GM12878 (cell line): ENCODE measurements around the gene OTUD5. TPM values are rescaled to one million over a fixed set of nuclear protein-coding genes. Genes with fewer than 3 reads are reported as not detected.

Source experiments
- ATAC-seq: fragments of 200-7000 bp; cut with Tn5 transposase; 3 replicates; pipeline ENCODE4 v1.9.1; 2020; ENCODE audit warnings: mild to moderate bottlenecking, moderate library complexity
- BruUV-seq: library from RNA; stranded (reverse); fragments of 400-500 nt; replicated peaks from 2 replicates; lab custom pipeline; 2021; lab: Mats Ljungman, UMichigan
- CTCF ChIA-PET: fragments of 300-600 bp; sonication (Branson Sonifier 250); formaldehyde crosslinking; extraction: SDS; loops from one replicate; lab custom pipeline; 2021; ENCODE audit warnings: inconsistent platforms; lab: Yijun Ruan, JAX
- POLR2A ChIA-PET: fragments of 350-600 bp; formaldehyde crosslinking; extraction: SDS; loops from one replicate; lab custom pipeline; 2021; ENCODE audit warnings: inconsistent platforms; lab: Charles Lee
- RAD21 ChIA-PET: fragments of 300-600 bp; sonication (Branson Sonifier 250); formaldehyde crosslinking; loops from one replicate; lab custom pipeline; 2023; ENCODE audit warnings: antibody characterized with exemption; ENCODE audit not compliant: unreplicated experiment; lab: Charles Lee
- SMC1A ChIA-PET: fragments of 300-600 bp; sonication (Branson Sonifier 250); formaldehyde crosslinking; loops from one replicate; lab custom pipeline; 2023; ENCODE audit not compliant: unreplicated experiment, uncharacterized antibody; lab: Charles Lee
- DNase-seq: peaks from one replicate; pipeline ENCODE4 v3.0.0-alpha.2; 2011; ENCODE audit warnings: low read depth, low spot score
- FAIRE-seq: peaks from 3 replicates; lab custom pipeline; 2011; peaks lifted over from hg19 to GRCh38; lab: Jason Lieb, UNC
- H2AFZ ChIP-seq: 2 replicates; pipeline ENCODE4 v1.6.0; 2011; ENCODE audit warnings: low read depth, low read length, control low read depth; ENCODE audit not compliant: control insufficient read depth
- H3K27ac ChIP-seq: 2 replicates; pipeline ENCODE4 v1.5.1; 2011; ENCODE audit warnings: control low read depth; ENCODE audit not compliant: control insufficient read depth, insufficient read depth
- H3K27me3 ChIP-seq, 2 experiments: replicated peaks in 1 of 2; 2 replicates each; pipeline versions ENCODE4 v1.6.0 to v1.6.1; 2011; ENCODE audit warnings: low read length in 1 of 2; ENCODE audit not compliant: control insufficient read depth in 2 of 2, insufficient read depth in 2 of 2
- H3K36me3 ChIP-seq, 2 experiments: 2 replicates each; pipeline ENCODE4 v1.5.1; 2011; ENCODE audit warnings: low read length in 1 of 2; ENCODE audit not compliant: control insufficient read depth in 2 of 2, insufficient read depth in 2 of 2
- H3K4me1 ChIP-seq: 2 replicates; pipeline ENCODE4 v1.6.1; 2011; ENCODE audit warnings: mild to moderate bottlenecking, low read length, moderate library complexity, mixed read lengths; ENCODE audit not compliant: control insufficient read depth, insufficient read depth
- H3K4me2 ChIP-seq: 2 replicates; pipeline ENCODE4 v1.6.0; 2011; ENCODE audit warnings: control low read depth; ENCODE audit not compliant: control insufficient read depth, insufficient read depth
- H3K4me3 ChIP-seq: fragments of 200-600 bp; sonication (generic); 2 replicates; pipeline ENCODE4 v1.5.1; 2016
- H3K79me2 ChIP-seq: 2 replicates; pipeline ENCODE4 v1.6.0; 2011; ENCODE audit warnings: low read length; ENCODE audit not compliant: control insufficient read depth, insufficient read depth
- H3K9ac ChIP-seq: 2 replicates; pipeline ENCODE4 v1.8.0; 2011; ENCODE audit warnings: low read length, control low read depth, mixed read lengths; ENCODE audit not compliant: control insufficient read depth, insufficient read depth
- H3K9me3 ChIP-seq: replicated peaks from 3 replicates; pipeline ENCODE4 v1.5.1; 2011; ENCODE audit warnings: mild to moderate bottlenecking, low read length; ENCODE audit not compliant: control insufficient read depth, insufficient read depth
- H4K20me1 ChIP-seq: 2 replicates; pipeline ENCODE4 v1.6.0; 2011; ENCODE audit not compliant: control insufficient read depth, insufficient read depth
- BCL11A ChIP-seq: IDR thresholded peaks from 2 replicates; pipeline ENCODE4 v1.6.1; 2011; ENCODE audit warnings: low read depth, low read length
- BCL3 ChIP-seq: IDR thresholded peaks from 2 replicates; pipeline ENCODE4 v1.6.1; 2011; ENCODE audit warnings: borderline replicate concordance, low read depth, mild to moderate bottlenecking, moderate library complexity, low read length; ENCODE audit not compliant: insufficient read depth, poor library complexity, severe bottlenecking
- CEBPB ChIP-seq, 2 experiments: fragments of 150-350 bp in 1 of 2; IDR thresholded peaks; 2 replicates each; pipeline ENCODE4 v1.6.1; 2012 to 2014; ENCODE audit warnings: low read depth in 2 of 2, low read length in 2 of 2, borderline replicate concordance in 1 of 2, inconsistent platforms in 1 of 2
- E2F8 ChIP-seq: fragments of 450-650 bp; IDR thresholded peaks from 2 replicates; pipeline ENCODE4 v1.6.1; 2018; ENCODE audit warnings: mild to moderate bottlenecking, low read depth, moderate library complexity; ENCODE audit not compliant: partially characterized antibody
- IRF5 ChIP-seq: fragments of 450-650 bp; IDR thresholded peaks from 2 replicates; pipeline ENCODE4 v1.6.1; 2017; ENCODE audit warnings: borderline replicate concordance
- KLF5 ChIP-seq: fragments of 450-650 bp; IDR thresholded peaks from 2 replicates; pipeline ENCODE4 v1.6.1; 2014; ENCODE audit warnings: mild to moderate bottlenecking; ENCODE audit not compliant: partially characterized antibody
- PML ChIP-seq: IDR thresholded peaks from 2 replicates; pipeline ENCODE4 v1.6.1; 2012; ENCODE audit warnings: low read length, inconsistent platforms
- SIN3A ChIP-seq: IDR thresholded peaks from 2 replicates; pipeline ENCODE4 v1.6.1; 2012; ENCODE audit warnings: low read depth, low read length, improper control_type of control experiment
- STAT1 ChIP-seq: fragments of 450-650 bp; conservative IDR thresholded peaks from 2 replicates; pipeline ENCODE4 v1.6.1; 2014; ENCODE audit warnings: antibody characterized with exemption, mild to moderate bottlenecking
- TARDBP ChIP-seq: IDR thresholded peaks from 2 replicates; pipeline ENCODE4 v1.6.1; 2016; ENCODE audit warnings: borderline replicate concordance
- TCF3 ChIP-seq: IDR thresholded peaks from 2 replicates; pipeline ENCODE4 v1.6.1; 2012; ENCODE audit warnings: low read depth, mild to moderate bottlenecking, low read length, borderline replicate concordance; ENCODE audit not compliant: insufficient read depth
- whole genome bisulfite sequencing: methylation state at CpG from one replicate; pipeline ENCODE4 v1.1.6; 2016; ENCODE audit warnings: low lambda C conversion rate; ENCODE audit not compliant: insufficient replicate concordance, insufficient coverage; ENCODE audit errors: missing lambda C conversion rate; 5-methylcytosine and 5-hydroxymethylcytosine counted together
- in situ Hi-C: fragments of 300-500 bp; cut with MboI; formaldehyde crosslinking; loops from 9 replicates; pipeline ENCODE4 v1.14.3; 2018; ENCODE audit warnings: mixed read lengths
- intact Hi-C: fragments of 100-400 bp; cut with micrococcal nuclease; formaldehyde crosslinking; loops from one replicate; pipeline ENCODE4 v1.14.2; 2022; ENCODE audit not compliant: unreplicated experiment
- polyA plus RNA-seq, 11 experiments: library from polyadenylated mRNA; depleted of rRNA in 4 of 11; unstranded in 6 of 11; stranded (reverse) in 5 of 11; fragments of >200 nt; fragmentation: Nextera tagmentation in 4 of 11; fragmentation: Illumina TruSeq in 1 of 11; extraction: Ambion mirVana in 4 of 11; extraction: Trizol in 1 of 11; gene quantifications; 1 replicate in 1 of 11; 2 replicates in 10 of 11; pipeline versions ENCODE4 v1.2.1 to v1.2.3, GENCODE V29; 2011 to 2016; ENCODE audit warnings: inconsistent platforms in 2 of 11, missing spikeins in 2 of 11, low read depth in 1 of 11
- total RNA-seq, 4 experiments: library from RNA; depleted of rRNA in 3 of 4; stranded (reverse); fragments of >200 nt in 3 of 4; fragmentation: Illumina TruSeq in 1 of 4; extraction: Trizol in 1 of 4; gene quantifications; 2 replicates each; pipeline versions ENCODE4 v1.2.1 to v1.2.3, GENCODE V29; 2013 to 2021

Gene OTUD5
- total and polyA plus RNA-seq, 10 of the 15 experiments (the other 5 are each of a cell fraction or from before 2014, with no cell fraction given) = 2.0 to 50.3 (median 22.7) TPM

GRCh38 chrX:48971249-48972219, 14.1 kb upstream of the OTUD5 start, which contains the start of gene KCND1:
KCND1 (minus strand) TSS chrX:48971844; CDS start chrX:48970271, 1,573 bp downstream.
- FAIRE-seq (no peak), DNase-seq (no peak), ATAC-seq (peak; percentile 34)
- in situ Hi-C loops = no loop called here
- H3K9ac ChIP-seq = no peak within 1 kb of the TSS
- H3K4me2 ChIP-seq = peak within 1 kb of the TSS; percentile 25; the same call in 1 of the 2 replicates
- H3K36me3 ChIP-seq = no peaks in the 10 kb centered on the region; a peak in 2 of 4 replicates
- intact Hi-C loops = loop anchor here (1.0 kb wide), 1 partner anchor 72 kb away; the partner anchor contains the start of gene TFE3
- no peak within 1 kb of the TSS for H3K4me3 ChIP-seq
- peaks cover 5% of the 10 kb centered on the region for H3K4me1 ChIP-seq
- SMC1A ChIA-PET = interaction anchor here (2.3 kb wide), 1 partner anchor 72 kb away, joined by 8 read pairs; no protein-coding TSS in a partner anchor
- BruUV-seq = no TSS peak
- H3K9me3 ChIP-seq = no peaks in the 10 kb centered on the region; the same call in 2 of the 3 replicates
- no peak for TF ChIP-seq PML
- no peak for TF ChIP-seq CEBPB (IDR thresholded peaks at IDR 0.05; ENCODE audit: borderline replicate concordance in 1 of 2, low read depth in 2 of 2, low read length in 2 of 2)
- no peak for TF ChIP-seq BCL11A
- TF ChIP-seq SIN3A = no peak
- TF ChIP-seq BCL3 = no peak
- TF ChIP-seq TARDBP = no peak
- TF ChIP-seq STAT1 = no peak
- TF ChIP-seq TCF3 = no peak
- no peak for TF ChIP-seq IRF5
- no peak for TF ChIP-seq E2F8
- no peak for TF ChIP-seq KLF5
- WGBS = 37% methylated on average over 16 of the region's 28 CpGs
- POLR2A ChIA-PET = interaction anchor here (1.0 kb wide), 1 partner anchor 14 kb away, joined by 3 read pairs; the partner anchor contains the start of gene OTUD5
- H2AFZ ChIP-seq = no peak within 1 kb of the TSS
- RAD21 ChIA-PET = interaction anchor here (1.4 kb wide), 1 partner anchor 73 kb away, joined by 4 read pairs; the partner anchor contains the start of genes PQBP1 and TIMM17B
- no peaks in the 10 kb centered on the region for H4K20me1 ChIP-seq
- H3K27ac ChIP-seq = no peak within 1 kb of the TSS
- no peaks in the 10 kb centered on the region for H3K27me3 ChIP-seq
- CTCF ChIA-PET = interaction anchor here (0.5 to 2.4 kb wide), 6 partner anchors 10 to 133 kb away, joined by 3 to 16 read pairs (median 4); partner anchors contain the start of gene TFE3
- H3K79me2 ChIP-seq = no peaks in the 10 kb centered on the region
